NCI-H2196 treated with DMSO at 0.1 percent for 48 hours (cell line): ENCODE results near the gene GJB5.
"Not testable (repeated sequence)": the region's sequence is repeated elsewhere in the genome, so short reads cannot be mapped to it uniquely, and the experiment has no call there.

Source experiments
- DNase-seq: peaks from one replicate; lab custom pipeline; 2025; ENCODE audit not compliant: unreplicated experiment; lab: John Stamatoyannopoulos, UW

GJB5 gene

DNA sequence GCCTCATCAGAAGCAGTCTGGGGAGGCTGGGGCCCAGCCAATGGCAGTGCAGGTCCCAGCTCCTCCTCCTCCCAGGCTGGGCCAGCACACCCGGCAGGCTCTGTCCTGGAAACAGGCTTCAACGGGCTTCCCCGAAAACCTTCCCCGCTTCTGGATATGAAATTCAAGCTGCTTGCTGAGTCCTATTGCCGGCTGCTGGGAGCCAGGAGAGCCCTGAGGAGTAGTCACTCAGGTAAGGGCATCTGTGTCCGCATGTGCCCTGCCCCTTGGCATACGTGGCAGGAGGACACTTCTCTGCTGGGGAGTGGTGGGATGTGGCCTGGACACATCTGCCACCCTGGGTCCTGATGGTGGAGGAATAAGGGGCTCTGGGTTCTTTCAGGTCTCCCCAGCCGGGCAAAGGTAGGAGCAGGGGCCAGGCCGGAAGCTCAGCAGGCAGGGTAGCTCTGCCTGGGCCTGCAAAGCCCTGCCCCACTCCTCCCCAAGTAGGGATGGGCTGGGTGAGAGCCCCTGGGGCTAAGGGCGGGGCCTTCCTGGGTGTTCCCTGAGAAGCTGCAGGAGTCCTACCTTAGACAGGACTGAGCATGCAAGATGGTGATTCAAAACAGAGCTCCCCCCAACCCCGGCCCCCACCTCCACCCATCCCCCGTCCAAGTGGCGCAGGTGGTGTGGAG lies at the start of gene GJB5:
GJB5 (plus strand) TSS at position 84 of the 674 bp plus-strand sequence. CDS start 2,284 bp downstream, outside the sequence.
- DNase-seq: no peak

- no peak for DNase-seq
Observed at GRCh38 chr1:34705077-34705476, 49.8 kb upstream of the GJB5 start.

DNA sequence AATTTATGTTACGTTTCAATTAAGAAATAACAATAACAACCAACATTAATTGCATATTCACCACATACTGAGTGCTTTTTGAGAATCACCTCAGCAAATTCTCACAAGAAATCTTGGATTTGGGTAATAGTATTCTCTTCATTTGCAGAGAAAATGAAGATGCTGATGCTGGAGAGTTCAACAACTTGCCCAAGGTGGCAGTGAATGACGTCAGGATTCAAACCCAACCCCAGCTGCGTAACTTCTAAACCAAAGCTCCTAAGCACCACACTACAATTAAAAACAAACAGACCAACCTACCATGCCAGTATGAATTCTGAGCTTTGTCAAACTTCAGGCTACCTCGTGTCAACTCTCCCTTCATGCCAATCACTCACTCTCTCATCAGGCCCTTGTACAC lies 46.7 kb upstream of the GJB5 start:
- no peak for DNase-seq

DNA sequence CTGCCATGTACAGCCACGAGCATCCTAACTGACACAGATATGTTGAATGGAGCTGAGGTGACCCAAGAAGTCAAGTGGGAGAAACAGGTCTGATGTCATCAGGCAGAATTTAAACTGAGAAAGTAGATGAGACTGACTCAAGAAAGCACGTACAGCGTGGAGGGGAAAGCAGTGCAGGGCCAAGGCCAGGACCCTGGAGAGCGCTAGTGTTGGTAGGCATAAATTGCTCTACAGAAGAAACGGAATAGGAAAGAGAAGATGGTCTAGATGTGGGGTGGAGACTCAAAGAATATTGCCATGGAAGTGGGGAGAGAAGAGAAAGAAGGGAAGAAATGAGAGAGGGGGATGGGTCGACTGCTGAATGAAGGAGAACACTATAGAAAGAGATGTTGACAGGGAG lies 45.3 kb upstream of the GJB5 start:
- no peak for DNase-seq

GRCh38 chr1:34710812-34711211 lies 44.0 kb upstream of the GJB5 start:
- no peak for DNase-seq

GRCh38 chr1:34711485-34711884 lies 43.4 kb upstream of the GJB5 start:
- no peak for DNase-seq

DNA sequence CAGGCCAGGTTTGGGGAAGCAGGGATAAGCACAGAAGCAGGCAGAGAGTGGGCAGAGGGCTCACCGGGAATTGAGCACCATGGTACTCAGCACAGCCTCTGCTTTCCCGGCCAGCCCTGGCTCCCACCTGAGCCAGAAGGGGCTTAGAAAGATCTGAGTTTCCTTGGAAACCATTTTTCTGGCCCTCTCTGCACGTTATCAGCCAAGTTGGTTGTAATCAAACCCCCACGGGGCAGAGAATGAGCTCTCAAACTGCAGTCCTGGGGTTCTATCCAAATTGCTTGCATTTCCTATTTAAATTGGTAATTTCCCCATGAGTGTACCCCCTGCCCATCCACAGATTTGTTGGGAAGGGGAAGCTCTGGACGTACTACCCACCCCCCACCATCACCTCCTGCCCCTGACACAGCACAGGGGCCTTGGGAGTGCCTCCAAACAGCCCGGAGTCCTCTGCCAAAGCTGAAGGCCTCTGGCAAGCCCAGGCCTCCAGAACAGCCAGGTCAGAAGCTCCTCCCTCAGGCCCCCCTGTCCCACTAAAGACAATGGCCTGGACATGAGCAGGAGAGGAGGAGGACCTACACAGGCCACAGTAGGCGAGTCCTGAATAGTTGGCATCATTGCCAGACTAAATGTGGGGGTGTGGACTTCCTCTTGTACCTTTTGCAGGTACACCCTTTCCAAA lies 42.7 kb upstream of the GJB5 start:
- no peak for DNase-seq

GRCh38 chr1:34713443-34713842 lies 41.4 kb upstream of the GJB5 start:
- no peak for DNase-seq

DNA sequence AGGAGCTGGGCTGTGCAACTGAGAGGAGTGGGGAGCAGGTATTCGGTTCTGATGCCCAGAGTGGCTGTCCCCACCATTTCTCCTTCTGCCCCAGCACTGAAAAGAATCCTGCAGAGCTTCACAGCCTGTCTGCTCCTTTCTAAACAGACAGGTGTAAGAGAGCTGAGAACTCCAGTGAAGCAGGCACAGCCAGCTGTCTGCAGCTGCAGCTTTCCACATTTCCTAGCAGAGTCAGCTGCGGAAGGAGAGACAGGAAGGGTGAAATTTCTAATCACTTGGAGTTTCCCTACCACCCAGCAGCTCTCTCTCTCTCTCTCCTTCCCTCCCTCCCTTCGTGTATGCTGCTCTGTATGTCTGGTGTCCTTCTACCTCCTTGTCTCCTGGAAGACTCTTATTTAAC lies 40.5 kb upstream of the GJB5 start:
- no peak for DNase-seq

DNA sequence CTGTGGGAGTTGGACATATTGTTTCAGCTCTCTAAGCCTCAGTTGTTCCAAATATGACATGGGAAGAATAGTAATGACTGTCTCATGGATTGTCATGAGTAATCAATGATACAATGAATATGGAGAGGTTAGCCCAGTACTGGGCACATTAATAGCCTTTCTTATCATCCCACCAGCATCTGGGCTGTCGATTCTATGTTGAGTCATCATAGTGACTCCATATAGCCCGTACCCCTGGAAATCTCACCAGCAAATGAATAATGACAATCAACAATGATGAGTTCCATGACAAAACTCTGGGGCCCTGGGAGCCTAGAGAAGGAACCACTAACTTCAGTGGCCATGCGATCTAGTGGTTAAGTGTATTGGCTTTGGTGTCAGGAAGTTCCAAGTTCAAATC lies 39.7 kb upstream of the GJB5 start:
- no peak for DNase-seq

DNA sequence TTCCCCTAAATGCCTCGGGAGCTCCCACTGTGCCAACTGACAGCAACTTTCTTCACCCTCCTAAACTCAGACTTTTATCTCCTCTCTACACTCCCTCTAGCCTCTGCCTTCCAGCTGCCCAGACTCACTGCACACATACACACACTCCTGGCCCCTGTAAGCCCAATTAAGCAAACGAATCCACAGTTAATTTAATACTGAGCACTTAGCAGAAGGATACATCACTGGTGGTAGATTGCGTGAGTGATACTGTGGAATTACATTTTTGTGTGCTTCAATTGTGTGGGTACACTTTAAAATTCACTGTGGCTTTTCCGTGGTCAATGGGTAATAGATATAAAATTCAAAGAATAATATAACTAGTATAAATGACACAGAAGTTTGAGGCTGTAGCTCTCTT lies 33.6 kb upstream of the GJB5 start:
- no peak for DNase-seq

- no peak for DNase-seq
Observed at GRCh38 chr1:34721646-34722355, 33.0 kb upstream of the GJB5 start.

DNA sequence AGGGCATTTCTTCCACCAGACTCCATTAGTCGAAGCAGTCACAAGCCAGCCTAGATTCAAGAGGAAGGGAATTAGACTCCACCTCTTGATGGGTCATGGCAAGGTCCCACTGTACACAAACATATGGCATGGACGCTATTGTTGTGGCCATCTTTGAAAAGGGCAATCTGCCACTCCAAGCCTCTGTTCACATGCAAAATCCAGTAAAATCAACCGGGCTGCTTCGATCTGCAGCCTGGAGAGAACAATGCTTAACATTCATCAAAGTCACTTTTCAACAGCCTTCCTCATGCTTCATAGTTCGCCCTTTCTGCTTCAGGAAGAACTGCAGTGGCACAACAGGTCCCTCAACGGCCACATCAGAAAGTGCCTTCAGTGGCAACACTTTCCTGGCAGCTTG lies 28.0 kb upstream of the GJB5 start:
- no peak for DNase-seq

- DNase-seq: no peak
Observed at GRCh38 chr1:34730485-34730884, 24.4 kb upstream of the GJB5 start.

DNA sequence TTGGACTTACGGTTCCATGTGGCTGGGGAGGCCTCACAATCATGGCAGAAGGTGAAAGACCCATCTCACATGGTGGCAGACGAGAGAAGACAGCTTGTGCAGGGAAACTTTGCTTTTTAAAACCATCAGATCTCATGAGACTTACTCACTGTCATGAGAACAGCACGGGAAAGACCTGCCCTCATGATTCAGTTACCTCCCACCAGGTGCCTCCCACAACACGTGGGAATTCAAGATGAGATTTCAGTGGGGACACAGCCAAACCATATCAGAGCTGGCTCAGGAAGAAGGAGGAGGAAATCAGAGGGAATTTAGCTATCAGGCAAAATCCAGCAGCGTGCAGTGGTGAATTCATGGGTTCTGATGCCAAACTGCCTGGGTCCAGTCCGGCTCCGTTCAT lies 22.0 kb upstream of the GJB5 start:
- not testable (repeated sequence) for DNase-seq

DNA sequence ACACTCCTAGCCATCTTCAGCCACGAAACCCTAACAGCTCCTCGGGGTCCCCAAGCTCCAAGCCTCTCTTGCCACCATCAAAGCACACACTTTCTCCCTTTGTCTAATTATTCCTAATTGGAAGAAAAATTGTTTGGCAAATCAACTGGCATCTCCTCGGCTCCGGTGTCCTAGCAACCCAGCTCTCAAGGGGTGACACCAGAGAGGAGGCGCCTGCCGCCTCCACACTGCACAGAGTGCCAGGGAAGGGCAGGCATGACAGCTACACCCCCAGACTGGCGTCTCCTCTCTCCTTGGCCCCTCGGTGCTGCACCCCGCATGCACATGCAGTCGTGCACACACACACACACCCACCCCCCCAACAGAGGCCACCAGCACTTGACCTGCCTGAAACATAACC lies 18.2 kb upstream of the GJB5 start:
- DNase-seq: no peak

GRCh38 chr1:34737236-34737635 lies 17.6 kb upstream of the GJB5 start:
- DNase-seq: not testable (repeated sequence)

DNA sequence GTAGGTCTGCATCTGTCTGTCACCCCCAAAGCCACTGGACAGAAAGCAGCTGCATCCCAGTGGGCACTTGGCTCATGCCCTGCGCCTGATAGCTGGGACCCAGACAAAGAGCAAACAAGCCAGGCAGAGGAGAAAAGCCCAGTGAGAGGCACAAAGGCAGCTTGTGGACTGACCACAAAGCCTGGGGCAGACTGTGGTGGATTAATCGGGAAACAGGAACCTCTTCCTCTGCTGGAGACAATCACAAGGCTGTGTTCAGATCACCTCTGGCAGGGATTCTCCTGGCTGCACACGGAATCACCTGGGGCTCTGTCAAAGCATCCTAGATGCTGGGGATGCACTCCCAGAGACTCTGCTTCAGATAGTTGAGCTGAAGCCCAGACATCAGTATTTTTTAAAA lies 15.2 kb upstream of the GJB5 start:
- no peak for DNase-seq

DNA sequence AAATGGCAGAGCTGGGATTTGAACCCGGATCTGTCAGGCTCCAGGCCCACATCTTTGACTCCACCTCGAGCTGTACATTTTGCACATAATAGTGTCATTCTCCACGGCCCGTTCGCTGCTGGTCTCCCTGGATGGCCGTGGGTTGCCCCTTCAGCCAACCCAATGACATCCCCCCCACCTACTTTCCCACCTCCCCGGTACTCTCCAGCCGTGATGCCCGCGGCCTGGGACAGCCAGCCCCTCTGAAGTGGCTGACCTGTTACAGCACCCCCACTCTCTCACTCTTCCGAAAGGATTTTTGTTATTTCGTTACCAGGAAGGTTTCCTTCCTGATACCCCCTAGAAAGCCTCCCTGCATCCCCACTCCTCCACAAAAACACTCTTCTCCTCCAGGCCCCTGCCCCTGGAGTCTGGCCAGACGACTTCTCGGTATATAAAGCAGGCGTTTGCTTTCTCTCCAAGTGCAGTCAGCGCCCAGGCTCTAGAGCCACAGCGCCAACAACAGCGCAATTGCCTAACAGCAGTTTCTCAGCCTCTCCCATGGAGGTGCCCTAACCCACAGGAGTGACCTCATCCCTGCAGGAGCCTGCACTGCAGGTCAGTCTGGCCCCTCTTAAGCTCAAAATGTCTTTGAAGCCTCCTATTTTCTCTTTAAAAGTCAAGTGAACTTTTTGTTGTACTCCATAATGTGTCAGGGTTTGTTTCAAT lies 14.5 kb upstream of the GJB5 start:
- no peak for DNase-seq

GRCh38 chr1:34742667-34743270 lies 12.1 kb upstream of the GJB5 start:
- DNase-seq: peak; percentile 39

GRCh38 chr1:34743775-34744174 lies 11.1 kb upstream of the GJB5 start:
- no peak for DNase-seq
